GM12878 (cell line): Measurements from ENCODE around the gene CALCA. TPM values are rescaled to one million over a fixed set of nuclear protein-coding genes. Genes with fewer than 3 reads are reported as not detected.

Source experiments
- RELB ChIP-seq: fragments of 450-650 bp; IDR thresholded peaks from 2 replicates; pipeline ENCODE4 v1.6.1; 2017; ENCODE audit warnings: low read depth, mild to moderate bottlenecking, moderate library complexity
- REST ChIP-seq: IDR thresholded peaks from 2 replicates; pipeline ENCODE4 v1.6.1; 2012; ENCODE audit warnings: mild to moderate bottlenecking, low read depth, low read length
- ZBTB11 ChIP-seq: fragments of 450-650 bp; formaldehyde crosslinking; IDR thresholded peaks from 2 replicates; pipeline ENCODE4 v1.5.0; 2022; ENCODE audit warnings: mild to moderate bottlenecking, missing genetic modification characterization
- ZNF687 ChIP-seq: fragments of 450-650 bp; IDR thresholded peaks from 2 replicates; pipeline ENCODE4 v1.6.1; 2017; ENCODE audit warnings: mild to moderate bottlenecking, moderate library complexity
- polyA plus RNA-seq, 11 experiments: library from polyadenylated mRNA; depleted of rRNA in 4 of 11; unstranded in 6 of 11; stranded (reverse) in 5 of 11; fragments of >200 nt; fragmentation: Nextera tagmentation in 4 of 11; fragmentation: Illumina TruSeq in 1 of 11; extraction: Ambion mirVana in 4 of 11; extraction: Trizol in 1 of 11; gene quantifications; 1 replicate in 1 of 11; 2 replicates in 10 of 11; pipeline versions ENCODE4 v1.2.1 to v1.2.3, GENCODE V29; 2011 to 2016; ENCODE audit warnings: inconsistent platforms in 2 of 11, missing spikeins in 2 of 11, low read depth in 1 of 11
- total RNA-seq, 4 experiments: library from RNA; depleted of rRNA in 3 of 4; stranded (reverse); fragments of >200 nt in 3 of 4; fragmentation: Illumina TruSeq in 1 of 4; extraction: Trizol in 1 of 4; gene quantifications; 2 replicates each; pipeline versions ENCODE4 v1.2.1 to v1.2.3, GENCODE V29; 2013 to 2021
- TF ChIP-seq, protein P1 (sequence below): IDR thresholded peaks from 2 replicates; pipeline ENCODE4 v1.6.1; 2011; ENCODE audit warnings: low read depth, low read length, improper control_type of control experiment, borderline replicate concordance

CALCA gene
- total and polyA plus RNA-seq, 10 of the 15 experiments (the other 5 are each of a cell fraction or from before 2014, with no cell fraction given), result not detected

GRCh38 chr11:15011776-15012345 lies 39.7 kb upstream of the CALCA start (continued):
- TF ChIP-seq REST (no peak), ZNF687 (no peak), ZBTB11 (CRISPR knock-in tag) (no peak), RELB (no peak)
- TF ChIP-seq, protein P1, sequence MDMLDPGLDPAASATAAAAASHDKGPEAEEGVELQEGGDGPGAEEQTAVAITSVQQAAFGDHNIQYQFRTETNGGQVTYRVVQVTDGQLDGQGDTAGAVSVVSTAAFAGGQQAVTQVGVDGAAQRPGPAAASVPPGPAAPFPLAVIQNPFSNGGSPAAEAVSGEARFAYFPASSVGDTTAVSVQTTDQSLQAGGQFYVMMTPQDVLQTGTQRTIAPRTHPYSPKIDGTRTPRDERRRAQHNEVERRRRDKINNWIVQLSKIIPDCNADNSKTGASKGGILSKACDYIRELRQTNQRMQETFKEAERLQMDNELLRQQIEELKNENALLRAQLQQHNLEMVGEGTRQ, result no peak
